ENCODE results near the gene PAPOLB. TPM values are rescaled to one million over a fixed set of nuclear protein-coding genes. Genes with fewer than 3 reads are reported as not detected.

The PAPOLB gene
- total and polyA plus RNA-seq, 2 of the 8 experiments (the other 6 are each of a cell fraction or from before 2014, with no cell fraction given), result 0.02 to 0.15 TPM

DNA sequence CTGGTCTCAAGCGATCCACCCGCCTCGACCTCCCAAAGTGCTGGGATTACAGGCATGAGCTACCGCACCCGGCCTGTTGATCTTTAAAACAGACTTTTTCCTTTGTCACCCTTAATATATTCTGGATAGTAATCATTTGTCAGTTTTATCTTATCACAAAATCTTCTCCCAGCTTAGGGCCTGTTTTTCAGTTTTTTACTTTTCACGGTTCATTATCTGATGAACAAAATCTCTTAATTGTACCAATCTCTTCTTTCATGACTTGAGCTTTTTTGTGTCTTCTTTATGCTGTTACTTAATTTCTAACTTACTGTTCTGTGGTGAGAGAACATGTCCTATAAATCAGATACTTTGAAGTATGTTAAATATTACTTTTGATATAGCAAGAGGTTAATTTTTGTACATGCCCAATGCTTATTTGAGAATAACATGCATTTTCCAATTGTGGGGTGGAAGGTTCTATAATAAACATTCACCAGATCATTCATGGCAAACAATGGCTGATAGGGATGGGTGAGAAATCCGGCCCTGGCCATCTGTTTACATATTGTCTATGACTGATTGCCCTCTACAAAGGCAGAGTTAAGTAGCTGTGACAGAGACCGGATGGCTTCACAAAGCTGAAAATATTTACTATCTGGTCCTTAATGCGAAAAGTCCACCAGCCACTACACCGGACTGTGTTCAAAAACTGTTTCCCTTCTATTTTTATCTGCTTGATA, 5.3 kb downstream of the PAPOLB start:
- Histone ChIP-seq H3K56ac (replicated peaks; ENCODE audit: insufficient read length, low read depth, low read length) (no peak overlapping the region), H3K9ac (replicated peaks in 1 of 4; ENCODE audit: extremely low read depth in 1 of 4, low read depth in 3 of 4, low read length in 3 of 4) (no peak overlapping the region), H2BK5ac (ENCODE audit: low read depth, low read length) (no peak overlapping the region), H2BK20ac (ENCODE audit: low read length) (no peak overlapping the region), H3K79me1 (ENCODE audit: low read depth, low read length) (no peaks in the 10 kb centered on the region), H3K23ac (ENCODE audit: insufficient read length) (no peak overlapping the region), H3K4me1 (replicated peaks in 1 of 4; ENCODE audit: control insufficient read depth in 3 of 4, insufficient read depth in 4 of 4, low read length in 3 of 4) (no peaks in the 10 kb centered on the region), H3K27me3 (replicated peaks in 1 of 4; ENCODE audit: control insufficient read depth in 3 of 4, extremely low read depth in 1 of 4, insufficient read depth in 3 of 4, low read length in 3 of 4) (no peaks in the 10 kb centered on the region; a peak in 1 of 7 replicates), H3K4ac (replicated peaks; ENCODE audit: insufficient read length, low read depth, low read length) (no peak overlapping the region), H4K5ac (ENCODE audit: insufficient read length, low read depth, low read length) (no peak overlapping the region), H4K8ac (ENCODE audit: extremely low read depth, insufficient read depth, low read length) (no peak overlapping the region), H3K79me2 (ENCODE audit: control insufficient read depth in 1 of 2, insufficient read depth in 2 of 2, low read length in 2 of 2) (no peaks in the 10 kb centered on the region), H3K4me3 (ENCODE audit: extremely low read depth in 1 of 4, insufficient read depth in 2 of 4, low read depth in 3 of 4, low read length in 4 of 4) (no peak overlapping the region), H3K9me3 (ENCODE audit: insufficient read depth in 2 of 2, low read depth in 1 of 2, low read length in 1 of 2) (peaks cover 2 to 4% of the 10 kb centered on the region in 2 experiments; a peak in 1 of 4 replicates), H3K4me2 (ENCODE audit: insufficient read depth in 1 of 2, low read depth in 2 of 2, low read length in 2 of 2) (no peak overlapping the region), H2AK5ac (ENCODE audit: low read depth, low read length) (no peak overlapping the region), H2BK120ac (replicated peaks; ENCODE audit: low read depth, low read length) (no peak overlapping the region), H3K36me3 (ENCODE audit: control insufficient read depth in 2 of 4, insufficient read depth in 4 of 4, low read length in 3 of 4) (no peaks in the 10 kb centered on the region), H2BK15ac (ENCODE audit: low read length) (no peak overlapping the region), H3K14ac (ENCODE audit: insufficient read length) (no peak overlapping the region), H4K20me1 (replicated peaks in 1 of 2; ENCODE audit: control insufficient read depth in 1 of 2, insufficient read depth in 2 of 2, low read length in 2 of 2) (no peaks in the 10 kb centered on the region), H2BK12ac (ENCODE audit: low read depth, low read length) (no peak overlapping the region), H4K91ac (replicated peaks; ENCODE audit: insufficient read length, low read length) (no peak overlapping the region), H2AFZ (ENCODE audit: low read length) (no peak overlapping the region), H3K18ac (ENCODE audit: extremely low read depth, low read length) (no peak overlapping the region), H3K27ac (ENCODE audit: low read depth, low read length) (no peak overlapping the region), H3K23me2 (ENCODE audit: low read depth, low read length) (no peaks in the 10 kb centered on the region)
- CTCF ChIA-PET (ENCODE audit: partially characterized antibody), result interaction anchor here (0.9 to 2.6 kb wide), 5 partner anchors 10 to 118 kb away, joined by 3 to 14 read pairs (median 5); no protein-coding TSS in a partner anchor
- WGBS, 2 experiments (ENCODE audit: extremely low coverage in 1 of 2, insufficient coverage in 1 of 2, insufficient read length in 1 of 2, insufficient replicate concordance in 2 of 2, low coverage in 1 of 2, low lambda C conversion rate in 2 of 2, missing lambda C conversion rate in 1 of 2), result 94% methylated on average over 10 of the region's 10 CpGs; no CpG with 5 or more reads in 1 of the 2 experiments
- POLR2A ChIA-PET (ENCODE audit: partially characterized antibody), result no interaction called here
- FAIRE-seq, result no peak
- DNase-seq (ENCODE audit: low read depth in 1 of 2, low spot score in 2 of 2), result no peak
- no peak for TF ChIP-seq CREB1 (IDR thresholded peaks at IDR 0.05)
- TF ChIP-seq CBX8 (IDR thresholded peaks at IDR 0.05; ENCODE audit: borderline replicate concordance, low read depth, low read length), result no peak
- TF ChIP-seq RNF2 (IDR thresholded peaks at IDR 0.05; ENCODE audit: borderline replicate concordance, low read depth, low read length, missing control alignments, poor library complexity, severe bottlenecking), result no peak
- no peak for TF ChIP-seq BRCA1 (IDR thresholded peaks at IDR 0.05; ENCODE audit: low read depth, low read length)
- no peak for TF ChIP-seq SRF (IDR thresholded peaks at IDR 0.05; ENCODE audit: low read depth, low read length)

All from H1 (cell line).